Adipose tissue (tissue), 3 donors: ENCODE results near the gene NPAS1. TPM values are rescaled to one million over a fixed set of nuclear protein-coding genes. Genes with fewer than 3 reads are reported as not detected.

Experiments
- H3K27ac ChIP-seq: one replicate; pipeline ENCODE4 v1.5.1; 2013; ENCODE audit warnings: low read depth, low read length
- WGBS, 3 donors: extraction: QIAGEN DNeasy Blood & Tissue Kit; methylation state at CpG; one replicate each; pipeline ENCODE4 v1.1.7; 2013; 5-methylcytosine and 5-hydroxymethylcytosine counted together
- polyA plus RNA-seq, 3 donors: library from polyadenylated mRNA; stranded (reverse); fragments of 200-250 nt; gene quantifications; one replicate each; pipeline ENCODE4 v1.2.3, GENCODE V29; 2013
- donor health status: healthy with polysubstance abuse.
- donor health status: Bipolar disorder and iron deficiency.
- donor health status: healthy.

Gene NPAS1
- polyA plus RNA-seq, 3 donors: 0.15 to 1.6 (median 0.48) TPM

DNA sequence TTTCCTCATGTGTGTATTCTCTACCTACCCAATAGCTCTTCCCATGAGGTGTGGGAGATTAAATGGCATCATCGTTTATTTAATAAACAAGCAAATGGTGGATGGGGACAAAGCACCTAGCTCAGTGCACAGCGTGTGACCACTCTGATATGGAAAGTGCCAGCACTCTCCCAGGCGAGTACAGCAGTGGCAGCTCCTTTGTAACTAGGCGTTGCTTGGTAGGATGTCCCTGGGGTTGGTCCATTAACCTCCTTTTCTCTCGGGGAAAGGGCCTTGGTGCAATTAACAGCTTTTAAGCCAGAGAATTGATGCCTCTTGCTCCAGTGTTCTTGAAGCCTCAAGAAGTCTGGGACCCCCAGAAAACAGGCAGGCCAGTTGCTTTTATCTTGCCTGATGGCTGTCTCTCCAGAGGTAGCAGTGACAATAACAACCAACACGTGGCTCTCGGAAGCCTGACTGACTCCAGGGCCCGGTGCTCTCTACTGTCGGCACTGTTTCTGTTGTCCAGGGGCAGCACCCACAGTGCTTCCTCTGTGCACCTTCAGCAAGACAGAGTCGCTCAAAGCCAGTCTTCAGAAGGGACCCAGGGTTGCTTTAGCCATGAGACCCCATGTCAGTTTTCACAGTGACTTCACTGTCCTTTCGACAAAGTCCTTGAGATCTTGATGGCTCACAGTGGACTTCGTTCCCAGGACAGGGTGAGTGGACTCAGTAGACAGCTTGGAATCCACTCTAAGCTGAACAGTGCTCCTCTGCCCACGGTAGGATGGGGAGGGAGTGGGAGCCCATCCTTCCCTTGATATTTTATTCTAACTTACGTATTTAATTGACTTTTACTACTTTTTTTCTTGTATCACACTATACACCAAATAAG, 33.9 kb upstream of the NPAS1 start:
- 78 to 91% (median 90%) methylated on average over 14 of the region's 14 CpGs for WGBS, 3 donors

DNA sequence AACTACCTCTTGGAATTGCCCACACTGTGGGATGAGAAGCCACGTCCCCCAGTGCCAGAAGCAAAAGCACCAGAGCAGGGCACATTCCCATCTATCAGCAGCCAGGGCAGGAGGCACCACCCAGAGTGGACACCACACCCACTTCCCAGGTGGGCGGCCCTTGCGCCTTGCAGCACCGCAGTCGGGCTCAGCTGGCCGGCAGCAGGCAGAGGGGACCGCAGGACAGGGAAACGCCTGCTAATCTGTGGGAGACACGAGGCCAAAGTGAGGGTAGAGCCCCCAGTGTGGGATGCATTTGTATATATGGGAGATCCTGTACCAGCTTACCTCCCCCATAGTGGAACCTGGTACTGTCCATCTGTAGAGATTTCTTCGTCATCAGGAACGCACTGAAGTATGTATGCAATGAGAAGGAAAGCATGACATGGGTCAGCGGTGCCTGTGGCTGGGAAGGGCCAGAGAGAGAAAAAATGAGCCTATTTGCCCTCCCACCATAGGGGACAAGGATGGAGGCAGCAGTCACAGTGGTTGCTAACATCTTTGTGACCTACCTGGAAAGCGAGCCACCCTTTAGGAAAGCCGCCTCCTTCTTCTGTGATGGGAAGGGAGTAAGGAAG, 30.9 kb upstream of the NPAS1 start:
- H3K27ac ChIP-seq: no peak overlapping the region
- 85 to 90% (median 85%) methylated on average over 14 of the region's 14 CpGs for WGBS, 3 donors

More for the DNA sequence above, 33.9 kb upstream of the NPAS1 start:
- no peak overlapping the region for H3K27ac ChIP-seq

DNA sequence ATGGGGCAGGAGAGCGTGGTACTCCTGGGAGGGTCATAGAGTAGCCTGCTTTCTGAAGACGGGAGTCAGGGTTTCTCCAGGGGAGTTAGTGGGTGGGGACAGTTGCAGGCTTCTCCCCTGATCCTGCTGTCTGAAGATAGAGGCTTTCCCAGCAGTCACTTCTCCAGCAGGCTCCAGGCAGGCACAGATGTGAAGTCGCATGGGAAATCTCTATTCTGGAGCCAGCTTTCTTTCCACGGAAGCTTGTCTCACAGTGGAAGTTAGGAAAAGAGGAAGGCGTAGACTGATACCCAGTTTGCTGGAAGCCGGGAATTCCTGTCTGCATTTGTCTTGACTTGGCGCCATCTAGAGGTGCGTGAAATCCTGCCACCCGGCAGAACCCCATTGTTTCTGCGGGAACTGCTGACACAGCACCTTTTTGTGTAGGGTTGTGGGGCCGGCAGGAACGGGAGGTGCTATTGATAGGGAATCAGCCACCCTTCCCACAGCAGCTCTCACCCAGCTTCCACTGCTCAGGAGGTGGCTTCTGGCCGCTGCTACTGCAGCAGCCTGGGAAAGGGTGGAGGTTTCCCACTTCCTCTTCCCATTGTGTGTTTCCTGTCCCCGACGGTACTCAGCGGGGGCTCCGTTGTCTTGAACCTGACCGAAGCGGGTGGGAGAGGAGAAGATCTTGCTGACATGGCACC, 28.5 kb upstream of the NPAS1 start:
- WGBS, 3 donors: 7 to 18% (median 10%) methylated on average over 19 of the region's 19 CpGs
- H3K27ac ChIP-seq: no peak overlapping the region

DNA sequence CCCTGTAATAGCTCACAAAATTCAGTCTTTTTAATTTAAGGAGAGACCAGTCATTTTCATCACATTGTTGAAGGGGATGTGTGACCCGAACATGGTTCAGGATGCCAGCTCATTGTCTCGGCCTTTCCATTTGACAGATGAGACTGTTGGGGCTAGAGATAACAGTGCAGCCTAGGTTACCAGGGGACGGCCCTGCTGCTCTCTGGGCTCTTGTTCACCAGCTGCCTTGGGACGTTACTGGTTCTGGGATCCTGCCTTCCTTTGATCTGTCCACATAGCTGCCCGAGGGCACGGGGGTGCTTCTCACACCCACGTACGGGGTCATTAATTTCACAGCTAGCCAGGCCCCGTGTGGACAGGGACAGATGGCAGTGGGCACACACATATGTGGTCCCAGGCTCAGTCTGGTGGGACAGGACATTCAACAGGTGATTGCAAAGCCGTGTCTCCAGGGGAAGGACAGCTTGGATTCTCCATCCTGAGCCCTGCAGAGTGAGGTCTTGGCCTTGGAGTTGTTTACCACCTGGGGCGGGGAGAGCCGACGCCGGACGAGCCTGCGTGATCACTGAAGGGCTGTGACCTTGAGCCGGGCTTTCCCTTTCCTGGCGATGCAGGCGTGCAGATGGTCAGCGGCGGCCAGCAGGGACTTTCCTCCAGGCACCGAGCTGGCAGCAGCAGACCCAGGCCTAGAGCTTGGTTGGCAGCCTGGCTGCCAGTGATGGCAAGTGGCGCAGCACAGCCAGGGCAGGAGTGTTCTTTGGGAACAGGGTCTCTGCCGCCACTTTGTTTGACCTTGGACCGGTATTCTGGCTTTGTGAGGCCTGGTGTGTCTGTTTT, 26.7 kb upstream of the NPAS1 start:
- no peak overlapping the region for H3K27ac ChIP-seq
- 28 to 81% (median 75%) methylated on average over 25 of the region's 25 CpGs for WGBS, 3 donors

DNA sequence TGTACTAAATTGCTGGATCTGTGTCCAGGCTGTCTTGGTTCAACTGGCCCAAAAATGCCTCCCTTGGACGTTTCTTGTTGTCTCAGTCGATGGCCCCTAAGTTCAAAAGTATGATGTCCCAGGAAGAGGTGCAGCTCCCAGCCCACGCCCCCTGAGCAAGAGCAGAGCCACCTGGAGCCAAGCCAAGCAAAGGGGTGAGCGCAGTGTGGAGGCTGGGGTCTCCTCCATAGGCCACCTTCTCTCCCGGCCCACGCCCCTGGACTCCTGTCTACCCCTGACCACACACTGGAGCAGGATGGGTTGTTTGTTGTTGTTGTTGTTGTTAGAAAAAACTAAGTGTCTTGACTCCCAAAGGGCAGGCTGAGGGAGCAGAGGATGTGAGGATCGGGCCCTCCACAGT, 26.0 kb upstream of the NPAS1 start:
- no peak overlapping the region for H3K27ac ChIP-seq
- WGBS, 3 donors: 85 to 90% (median 85%) methylated on average over 7 of the region's 7 CpGs

DNA sequence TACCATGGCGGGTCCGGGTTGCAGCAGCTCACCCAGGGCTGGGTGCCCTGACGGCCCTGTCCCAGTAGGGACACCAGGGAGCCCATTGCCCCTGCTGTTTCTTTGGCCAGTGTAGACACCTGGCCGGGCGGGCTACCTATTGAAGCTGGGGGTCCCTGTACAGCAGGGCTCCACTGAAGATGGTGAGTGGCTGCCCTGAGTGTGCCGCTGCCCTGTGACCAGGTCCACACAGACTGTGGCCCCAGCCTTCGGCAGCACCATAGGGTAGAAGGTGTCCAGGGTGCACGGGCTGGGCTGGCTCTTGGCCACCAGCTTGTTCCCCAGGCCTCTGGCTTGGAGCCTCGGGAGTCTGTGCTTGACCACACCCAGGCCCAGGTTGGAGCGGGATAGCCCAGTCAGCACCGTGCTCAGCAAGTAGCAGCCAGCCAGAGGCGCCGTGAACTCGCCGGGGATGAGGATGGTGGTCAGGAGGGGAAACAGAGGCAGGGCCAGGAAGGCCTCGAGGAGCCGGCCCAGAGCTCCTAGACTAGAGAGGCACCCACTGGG, 25.4 kb upstream of the NPAS1 start:
- WGBS, 3 donors: 88 to 90% (median 89%) methylated on average over 14 to 17 of the region's 17 CpGs

DNA sequence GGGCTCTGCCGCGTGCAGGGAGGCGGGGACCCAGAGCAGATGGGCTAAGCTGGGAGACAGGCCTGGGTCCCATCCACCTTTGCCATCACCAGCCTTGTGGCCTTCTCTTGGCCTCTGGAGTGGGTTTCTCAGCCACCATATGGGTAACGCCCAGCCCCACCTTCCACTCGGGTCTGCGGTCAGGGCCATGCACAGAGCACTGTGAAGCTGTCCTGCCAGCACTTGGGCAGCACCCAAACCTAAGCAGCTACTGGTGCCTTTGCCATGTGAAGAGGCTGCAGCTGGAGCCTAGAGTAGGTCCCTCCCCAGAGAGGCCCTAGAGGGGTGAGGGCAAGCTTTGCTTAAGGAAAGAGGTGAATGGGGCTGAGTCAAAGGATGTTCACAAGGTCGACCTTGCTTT, 24.1 kb upstream of the NPAS1 start:
- no peak overlapping the region for H3K27ac ChIP-seq
- 90 to 91% (median 91%) methylated on average over 7 of the region's 7 CpGs for WGBS, 3 donors

More for the DNA sequence above, 25.4 kb upstream of the NPAS1 start:
- no peak overlapping the region for H3K27ac ChIP-seq

DNA sequence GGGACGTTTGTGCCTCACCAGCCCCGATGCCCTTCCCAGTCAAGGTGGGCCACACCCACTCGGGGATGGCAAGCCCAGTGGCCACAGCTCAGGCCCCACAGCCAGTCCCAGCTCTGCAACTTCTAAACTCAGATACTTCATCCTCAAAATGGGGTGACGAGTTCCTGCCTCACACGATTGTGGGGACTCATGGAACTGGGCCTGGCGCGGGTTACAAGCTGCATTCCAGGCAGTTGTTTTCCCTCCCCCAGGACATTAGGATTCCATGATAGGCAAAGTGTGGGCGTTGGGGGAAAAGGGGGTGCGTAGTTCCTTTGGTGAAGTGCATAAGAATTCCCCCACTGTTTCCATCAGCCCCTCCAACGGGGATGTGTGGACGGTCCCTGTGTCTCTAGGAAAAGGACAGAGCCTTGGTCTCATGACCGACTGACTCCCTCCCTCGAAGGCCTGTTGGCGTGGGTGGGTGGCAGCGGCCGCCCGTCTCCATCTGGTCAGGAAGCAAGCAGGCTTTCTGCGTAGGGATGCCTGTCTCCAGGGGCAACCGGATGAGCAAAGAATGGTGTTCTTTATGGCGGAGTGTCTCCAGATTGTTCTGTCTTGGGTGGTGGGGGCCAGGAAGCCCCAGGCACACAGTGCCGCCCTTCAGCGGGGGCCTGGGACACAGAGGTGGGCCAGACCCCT, 21.1 kb upstream of the NPAS1 start:
- WGBS, 3 donors: 90 to 93% (median 93%) methylated on average over 22 of the region's 22 CpGs
- H3K27ac ChIP-seq: no peak overlapping the region

DNA sequence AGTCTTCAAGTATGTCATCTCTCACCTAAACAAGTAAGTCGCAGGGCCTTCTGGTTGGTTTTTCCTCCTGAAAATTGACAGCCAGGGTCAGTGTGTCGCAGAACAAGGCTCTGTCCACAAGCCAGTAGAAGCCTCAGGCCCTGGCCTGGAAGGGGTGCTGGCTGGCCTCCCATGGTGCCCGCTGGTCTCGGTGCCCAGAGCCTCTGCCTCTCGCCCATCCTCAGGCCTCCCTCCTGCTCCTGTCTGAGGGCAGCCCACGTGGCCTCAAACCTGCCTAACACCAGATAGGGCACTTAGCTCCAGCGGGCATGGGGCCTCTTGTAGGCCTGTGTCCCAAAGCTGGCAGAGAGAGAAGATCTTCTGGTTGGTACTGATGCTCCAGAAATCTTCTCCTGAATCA, 20.3 kb upstream of the NPAS1 start:
- no peak overlapping the region for H3K27ac ChIP-seq
- WGBS, 3 donors: 92 to 98% (median 94%) methylated on average over 7 of the region's 7 CpGs

DNA sequence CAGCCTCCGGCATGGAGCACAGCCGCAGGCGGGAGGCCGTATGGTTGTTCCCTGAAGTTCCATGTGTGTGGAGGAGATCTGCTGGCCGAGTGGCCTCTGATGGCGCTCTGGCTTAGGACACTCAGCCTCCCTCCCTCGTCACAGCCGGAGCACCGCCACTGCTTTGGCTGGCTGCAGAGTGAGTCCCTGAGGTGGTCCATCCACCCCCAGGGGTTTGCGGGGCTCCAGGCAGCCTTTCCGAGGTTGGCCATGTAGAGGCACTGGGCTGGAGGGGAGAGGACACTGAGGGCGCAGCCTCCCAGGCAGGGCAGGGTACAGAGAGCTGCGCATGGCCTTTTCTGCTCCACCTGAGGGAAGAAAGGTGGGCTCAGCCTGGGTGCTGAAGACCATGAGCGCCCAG, 19.8 kb upstream of the NPAS1 start:
- WGBS, 3 donors: 93 to 94% (median 93%) methylated on average over 14 of the region's 14 CpGs
- no peak overlapping the region for H3K27ac ChIP-seq

DNA sequence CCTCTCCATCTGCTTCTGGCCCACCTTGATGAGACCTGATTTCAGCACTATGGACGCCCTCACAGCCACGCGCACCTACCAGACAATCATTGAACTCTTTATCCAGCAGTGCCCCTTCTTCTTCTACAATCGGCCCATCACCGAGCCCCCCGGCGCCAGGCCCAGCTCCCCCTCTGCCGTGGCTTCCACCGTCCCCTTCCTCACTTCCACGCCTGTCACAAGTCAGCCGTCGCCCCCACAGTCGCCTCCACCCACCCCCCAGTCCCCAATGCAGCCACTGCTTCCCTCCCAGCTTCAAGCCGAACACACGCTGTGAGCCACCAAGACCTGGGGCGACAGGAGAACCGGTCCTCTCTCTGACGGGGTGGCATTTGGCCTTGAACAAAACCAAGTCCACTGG, 19.3 kb upstream of the NPAS1 start:
- 94 to 96% (median 95%) methylated on average over 18 of the region's 18 CpGs for WGBS, 3 donors
- no peak overlapping the region for H3K27ac ChIP-seq

DNA sequence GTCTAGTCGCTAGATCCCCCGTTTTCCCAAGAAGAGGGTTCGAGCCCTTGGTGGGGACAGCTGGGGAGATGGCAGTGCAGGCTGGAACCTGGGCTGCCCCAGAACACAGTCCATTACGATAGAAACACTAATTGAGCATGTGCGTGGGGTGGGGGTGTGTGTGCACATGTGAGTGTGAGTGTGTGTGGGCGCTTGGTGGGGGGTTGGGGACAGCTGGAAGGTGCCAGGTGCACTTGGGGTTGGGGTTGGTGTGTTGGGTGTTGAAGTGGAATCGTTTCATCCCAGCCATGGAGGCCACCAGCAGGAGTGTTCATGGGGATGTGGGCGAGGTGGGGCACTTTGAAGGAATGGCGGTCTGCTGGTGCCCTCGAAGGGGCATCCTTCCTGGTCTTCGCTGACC, 18.1 kb upstream of the NPAS1 start:
- no peak overlapping the region for H3K27ac ChIP-seq
- WGBS, 3 donors: 92 to 93% (median 92%) methylated on average over 10 to 11 of the region's 11 CpGs

DNA sequence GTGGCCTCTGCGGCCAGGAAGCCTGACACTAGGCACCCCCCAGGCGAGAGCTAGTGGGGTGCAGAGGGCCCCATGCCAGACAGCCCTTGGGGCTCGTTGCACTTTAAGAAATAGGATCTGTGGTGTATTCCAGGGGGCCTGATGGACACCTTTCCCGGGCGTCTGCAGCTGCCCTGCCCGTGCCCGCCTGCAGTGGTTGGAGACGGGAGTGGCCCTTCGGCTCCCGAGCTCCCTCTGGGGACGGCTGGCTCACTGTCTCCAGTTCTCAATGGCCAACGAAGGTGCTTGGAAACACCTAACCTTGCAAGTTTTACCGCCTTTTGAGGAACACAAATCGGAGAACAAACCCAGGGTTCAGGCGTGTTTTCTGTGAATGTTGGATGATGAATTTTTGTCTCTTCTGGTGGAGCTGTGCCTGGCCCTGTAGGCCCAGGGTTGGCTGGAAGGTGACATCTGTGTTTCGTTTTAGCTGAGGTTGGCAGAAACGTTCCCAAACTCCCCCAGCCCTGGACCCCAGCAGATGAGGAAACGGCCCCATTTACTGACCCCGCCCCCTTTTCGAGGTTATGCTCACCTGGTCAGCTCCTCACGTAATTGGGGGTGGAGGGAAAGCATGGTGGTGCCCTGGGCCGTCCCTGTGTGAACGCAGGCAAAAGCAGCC, 17.4 kb upstream of the NPAS1 start:
- H3K27ac ChIP-seq: no peak overlapping the region
- WGBS, 3 donors: 74 to 76% (median 75%) methylated on average over 23 of the region's 23 CpGs

DNA sequence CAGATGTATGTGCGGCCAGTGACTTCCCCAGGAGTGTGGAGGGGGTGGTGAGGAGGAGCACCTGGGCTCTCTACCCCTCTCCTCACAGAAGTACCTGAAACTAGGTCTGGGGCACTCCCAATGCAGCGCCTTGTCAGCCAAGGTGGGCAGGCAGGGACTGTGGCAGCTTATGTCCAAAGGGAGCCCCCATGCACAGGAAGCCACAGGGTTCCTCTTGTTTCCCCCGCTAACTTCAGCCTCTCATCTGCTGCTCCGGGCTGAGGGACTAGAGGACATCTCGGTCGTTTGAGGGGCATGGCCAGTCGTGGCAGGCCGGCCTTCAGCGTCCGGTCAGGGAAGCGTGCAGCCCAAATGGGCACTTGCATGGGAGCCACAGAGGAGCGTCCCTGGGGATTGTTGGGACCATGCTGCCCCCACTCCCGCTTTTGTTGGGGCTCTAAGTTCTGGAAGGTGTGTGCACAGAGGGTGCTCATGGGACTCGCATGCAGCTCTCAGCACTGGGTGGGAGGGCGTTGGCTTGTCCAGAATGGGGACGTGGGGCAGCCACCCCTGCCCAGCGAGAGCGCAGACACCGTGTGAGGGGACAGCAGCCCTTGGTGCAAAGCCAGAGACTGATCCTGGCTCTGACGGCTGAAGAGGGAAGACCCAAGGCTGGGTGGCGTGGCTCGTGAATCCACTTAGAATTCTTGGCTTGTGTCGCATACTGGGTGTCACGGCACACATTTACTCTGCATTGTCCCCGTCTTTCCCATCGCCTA, 16.6 kb upstream of the NPAS1 start:
- H3K27ac ChIP-seq: no peak overlapping the region
- WGBS, 3 donors: 60 to 82% (median 61%) methylated on average over 25 to 26 of the region's 26 CpGs

DNA sequence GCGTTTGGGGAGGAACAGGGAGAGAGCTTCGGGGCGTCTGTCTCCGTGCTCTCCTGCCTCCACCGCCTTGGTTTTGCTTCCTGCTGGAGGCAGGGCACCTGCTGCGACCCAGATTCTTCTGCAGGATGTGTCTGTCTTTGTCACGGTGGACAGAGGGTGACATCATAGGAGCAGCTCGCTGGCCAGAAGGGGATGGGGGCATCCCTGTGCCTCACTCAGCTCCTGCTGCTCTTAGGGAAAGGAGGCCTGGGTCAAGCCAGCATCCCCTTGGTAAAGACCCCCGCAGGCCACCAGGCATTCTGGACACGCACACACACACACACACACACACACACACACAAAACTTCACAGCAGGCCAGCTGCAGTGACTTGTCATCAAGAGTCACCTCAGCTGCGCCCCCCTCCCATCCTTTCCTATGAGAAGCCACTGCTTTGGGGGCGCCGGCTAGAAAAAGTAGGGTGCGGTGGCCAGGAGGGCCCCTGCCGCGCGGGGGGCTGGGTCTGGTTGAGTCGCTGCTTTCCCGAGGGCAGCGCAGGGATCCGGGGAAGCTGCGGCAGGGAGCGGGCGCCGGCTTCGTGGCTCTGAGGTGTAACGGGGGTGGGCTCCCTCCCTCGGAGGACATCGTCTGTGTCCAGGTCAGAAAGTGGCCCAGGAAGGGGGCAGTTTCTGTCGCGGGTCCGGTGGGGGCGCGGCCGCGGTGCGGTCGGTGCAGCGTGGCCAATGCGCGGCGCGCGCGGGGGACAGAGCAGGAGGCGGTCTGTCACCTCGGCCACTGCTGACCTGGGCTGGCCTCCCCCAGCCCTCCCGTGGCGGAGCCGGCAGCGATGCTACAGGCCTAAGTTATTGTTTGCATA, 15.8 kb upstream of the NPAS1 start:
- 14 to 22% (median 16%) methylated on average over 48 to 51 of the region's 51 CpGs for WGBS, 3 donors
- no peak overlapping the region for H3K27ac ChIP-seq

DNA sequence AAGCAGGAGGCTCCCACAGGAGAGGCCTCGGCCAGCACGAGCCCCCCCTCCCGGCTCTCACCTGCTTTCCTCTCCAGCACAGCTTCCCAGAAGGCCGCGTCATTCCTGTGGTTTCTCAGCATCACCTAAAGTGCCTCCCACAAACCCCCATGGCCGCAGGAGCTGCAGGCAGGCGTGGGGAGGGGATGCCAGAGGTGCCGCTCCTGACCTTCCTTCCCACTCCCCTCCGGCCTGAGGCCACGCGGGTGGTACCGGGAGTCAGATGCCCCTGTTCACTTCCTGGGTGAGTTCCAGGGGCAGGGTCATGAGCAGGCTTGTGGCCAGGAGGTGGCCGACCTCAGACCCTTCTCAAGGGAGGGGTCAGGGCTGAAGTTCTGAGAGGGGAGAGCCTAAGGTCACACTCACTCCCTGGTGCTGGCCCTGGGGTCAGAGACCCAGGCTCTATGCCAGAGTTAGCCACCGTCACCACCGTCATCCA, 14.4 kb upstream of the NPAS1 start:
- WGBS, 3 donors: 72 to 87% (median 79%) methylated on average over 15 of the region's 15 CpGs
- no peak overlapping the region for H3K27ac ChIP-seq
